Measurements from ENCODE around the gene AMFR. TPM values are rescaled to one million over a fixed set of nuclear protein-coding genes. Genes with fewer than 3 reads are reported as not detected.

Gene AMFR
- total and polyA plus RNA-seq, 2 of the 13 experiments (the other 11 are each of a cell fraction or from before 2014, with no cell fraction given) = 52.9 to 108 TPM

DNA sequence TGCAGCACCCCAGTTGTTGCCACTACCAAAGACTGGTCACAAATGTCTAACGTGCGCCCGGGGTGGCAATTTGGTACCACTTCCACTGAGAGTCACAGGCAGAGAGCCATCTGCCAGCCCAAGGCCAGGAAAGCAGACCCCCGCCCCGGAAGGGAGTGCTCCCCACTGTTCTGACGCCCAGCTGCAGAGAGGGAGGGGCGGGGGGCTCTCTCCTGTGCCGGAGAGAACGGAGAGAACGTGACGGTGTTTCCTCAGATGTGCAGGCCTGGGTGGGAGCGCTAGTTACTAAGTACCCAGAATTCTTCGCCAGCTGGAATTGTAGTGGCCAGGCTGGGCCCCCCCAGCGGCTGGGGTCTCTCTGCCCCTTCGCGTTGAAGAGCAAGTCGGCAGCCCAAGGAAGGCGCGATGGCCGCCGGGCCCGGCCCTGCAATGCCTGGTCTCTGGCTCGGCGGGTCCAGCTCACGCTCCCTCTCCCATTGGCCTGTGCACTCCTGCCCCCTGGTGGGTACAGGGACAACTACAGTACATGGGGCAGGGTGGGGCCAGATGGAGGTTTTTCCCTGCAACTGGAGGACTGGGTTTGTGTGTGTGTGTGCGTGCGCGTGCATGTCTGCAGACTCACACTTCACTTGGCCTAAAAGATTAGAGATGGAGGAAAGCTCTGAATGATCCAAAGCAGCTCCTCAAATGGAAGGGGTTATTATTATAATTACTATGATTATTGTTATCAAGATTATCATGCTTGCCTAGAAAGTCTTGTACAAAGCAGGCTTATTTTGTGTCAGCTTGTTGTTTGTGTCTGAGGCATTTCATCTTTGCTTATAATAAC is 107.1 kb downstream of the AMFR start (continued):
- TF ChIP-seq ZNF556 (CRISPR knock-in tag; IDR thresholded peaks at IDR 0.05; ENCODE audit: borderline replicate concordance) (0 out of 2 replicates have a peak, but pooled peaks have one; percentile 75), ZNF274 (CRISPR knock-in tag; IDR thresholded peaks at IDR 0.05) (peak; percentile 70; the same call in 1 of the 2 replicates), ZNF354B (CRISPR knock-in tag; IDR thresholded peaks at IDR 0.05) (no peak), KLF6 (CRISPR knock-in tag; IDR thresholded peaks at IDR 0.05) (no peak), HMG20A (CRISPR knock-in tag; IDR thresholded peaks at IDR 0.05; ENCODE audit: borderline replicate concordance) (no peak), ZNF17 (CRISPR knock-in tag; IDR thresholded peaks at IDR 0.05) (no peak), EP300 (IDR thresholded peaks at IDR 0.05; ENCODE audit: low read depth in 2 of 2, low read length in 2 of 2) (no peak), EP300 (CRISPR knock-in tag; IDR thresholded peaks at IDR 0.05; ENCODE audit: borderline replicate concordance) (no peak), ETV5 (CRISPR knock-in tag; IDR thresholded peaks at IDR 0.05; ENCODE audit: borderline replicate concordance) (no peak), FOSL2 (CRISPR knock-in tag; IDR thresholded peaks at IDR 0.05) (peak; percentile 29; the same call in 1 of the 2 replicates), ADNP (CRISPR knock-in tag; IDR thresholded peaks at IDR 0.05) (no peak), ELF4 (CRISPR knock-in tag; IDR thresholded peaks at IDR 0.05; ENCODE audit: borderline replicate concordance) (no peak), ZNF790 (CRISPR knock-in tag; IDR thresholded peaks at IDR 0.05; ENCODE audit: borderline replicate concordance) (no peak), ZFAT (CRISPR knock-in tag; conservative IDR thresholded peaks at IDR 0.05) (no peak), MXI1 (IDR thresholded peaks at IDR 0.05; ENCODE audit: borderline replicate concordance, low read depth, low read length) (no peak), ZNF3 (CRISPR knock-in tag; IDR thresholded peaks at IDR 0.05) (no peak), FOXC1 (CRISPR knock-in tag; IDR thresholded peaks at IDR 0.05; ENCODE audit: borderline replicate concordance) (no peak), CBFB (CRISPR knock-in tag; IDR thresholded peaks at IDR 0.05) (no peak)
- TF ChIP-seq, protein P1, sequence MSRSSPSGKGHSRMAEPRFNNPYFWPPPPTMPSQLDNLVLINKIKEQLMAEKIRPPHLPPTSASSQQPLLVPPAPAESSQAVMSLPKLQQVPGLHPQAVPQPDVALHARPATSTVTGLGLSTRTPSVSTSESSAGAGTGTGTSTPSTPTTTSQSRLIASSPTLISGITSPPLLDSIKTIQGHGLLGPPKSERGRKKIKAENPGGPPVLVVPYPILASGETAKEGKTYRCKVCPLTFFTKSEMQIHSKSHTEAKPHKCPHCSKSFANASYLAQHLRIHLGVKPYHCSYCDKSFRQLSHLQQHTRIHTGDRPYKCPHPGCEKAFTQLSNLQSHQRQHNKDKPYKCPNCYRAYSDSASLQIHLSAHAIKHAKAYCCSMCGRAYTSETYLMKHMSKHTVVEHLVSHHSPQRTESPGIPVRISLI (CRISPR knock-in tag; IDR thresholded peaks at IDR 0.05; ENCODE audit: borderline replicate concordance) = no peak
- TF ChIP-seq, protein P2, sequence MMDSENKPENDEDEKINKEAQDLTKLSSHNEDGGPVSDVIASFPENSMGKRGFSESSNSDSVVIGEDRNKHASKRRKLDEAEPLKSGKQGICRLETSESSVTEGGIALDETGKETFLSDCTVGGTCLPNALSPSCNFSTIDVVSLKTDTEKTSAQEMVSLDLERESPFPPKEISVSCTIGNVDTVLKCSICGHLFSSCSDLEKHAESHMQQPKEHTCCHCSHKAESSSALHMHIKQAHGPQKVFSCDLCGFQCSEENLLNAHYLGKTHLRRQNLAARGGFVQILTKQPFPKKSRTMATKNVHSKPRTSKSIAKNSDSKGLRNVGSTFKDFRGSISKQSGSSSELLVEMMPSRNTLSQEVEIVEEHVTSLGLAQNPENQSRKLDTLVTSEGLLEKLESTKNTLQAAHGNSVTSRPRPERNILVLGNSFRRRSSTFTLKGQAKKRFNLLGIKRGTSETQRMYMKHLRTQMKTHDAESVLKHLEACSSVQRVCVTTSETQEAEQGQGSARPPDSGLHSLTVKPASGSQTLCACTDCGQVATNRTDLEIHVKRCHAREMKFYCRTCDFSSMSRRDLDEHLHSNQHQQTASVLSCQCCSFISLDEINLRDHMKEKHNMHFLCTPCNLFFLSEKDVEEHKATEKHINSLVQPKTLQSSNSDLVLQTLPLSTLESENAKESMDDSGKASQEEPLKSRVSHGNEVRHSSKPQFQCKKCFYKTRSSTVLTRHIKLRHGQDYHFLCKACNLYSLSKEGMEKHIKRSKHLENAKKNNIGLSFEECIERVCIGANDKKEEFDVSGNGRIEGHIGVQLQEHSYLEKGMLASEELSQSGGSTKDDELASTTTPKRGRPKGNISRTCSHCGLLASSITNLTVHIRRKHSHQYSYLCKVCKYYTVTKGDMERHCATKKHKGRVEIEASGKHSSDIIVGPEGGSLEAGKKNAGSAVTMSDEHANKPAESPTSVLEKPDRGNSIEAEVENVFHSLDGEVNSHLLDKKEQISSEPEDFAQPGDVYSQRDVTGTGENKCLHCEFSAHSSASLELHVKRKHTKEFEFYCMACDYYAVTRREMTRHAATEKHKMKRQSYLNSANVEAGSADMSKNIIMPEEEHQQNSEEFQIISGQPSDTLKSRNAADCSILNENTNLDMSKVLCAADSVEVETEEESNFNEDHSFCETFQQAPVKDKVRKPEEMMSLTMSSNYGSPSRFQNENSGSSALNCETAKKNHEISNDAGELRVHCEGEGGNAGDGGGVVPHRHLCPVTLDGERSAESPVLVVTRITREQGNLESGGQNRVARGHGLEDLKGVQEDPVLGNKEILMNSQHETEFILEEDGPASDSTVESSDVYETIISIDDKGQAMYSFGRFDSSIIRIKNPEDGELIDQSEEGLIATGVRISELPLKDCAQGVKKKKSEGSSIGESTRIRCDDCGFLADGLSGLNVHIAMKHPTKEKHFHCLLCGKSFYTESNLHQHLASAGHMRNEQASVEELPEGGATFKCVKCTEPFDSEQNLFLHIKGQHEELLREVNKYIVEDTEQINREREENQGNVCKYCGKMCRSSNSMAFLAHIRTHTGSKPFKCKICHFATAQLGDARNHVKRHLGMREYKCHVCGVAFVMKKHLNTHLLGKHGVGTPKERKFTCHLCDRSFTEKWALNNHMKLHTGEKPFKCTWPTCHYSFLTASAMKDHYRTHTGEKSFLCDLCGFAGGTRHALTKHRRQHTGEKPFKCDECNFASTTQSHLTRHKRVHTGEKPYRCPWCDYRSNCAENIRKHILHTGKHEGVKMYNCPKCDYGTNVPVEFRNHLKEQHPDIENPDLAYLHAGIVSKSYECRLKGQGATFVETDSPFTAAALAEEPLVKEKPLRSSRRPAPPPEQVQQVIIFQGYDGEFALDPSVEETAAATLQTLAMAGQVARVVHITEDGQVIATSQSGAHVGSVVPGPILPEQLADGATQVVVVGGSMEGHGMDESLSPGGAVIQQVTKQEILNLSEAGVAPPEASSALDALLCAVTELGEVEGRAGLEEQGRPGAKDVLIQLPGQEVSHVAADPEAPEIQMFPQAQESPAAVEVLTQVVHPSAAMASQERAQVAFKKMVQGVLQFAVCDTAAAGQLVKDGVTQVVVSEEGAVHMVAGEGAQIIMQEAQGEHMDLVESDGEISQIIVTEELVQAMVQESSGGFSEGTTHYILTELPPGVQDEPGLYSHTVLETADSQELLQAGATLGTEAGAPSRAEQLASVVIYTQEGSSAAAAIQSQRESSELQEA (CRISPR knock-in tag; IDR thresholded peaks at IDR 0.05; ENCODE audit: not compliant biosample characterization) = peak; percentile 58
